ENCODE measurements around the gene UBXN6.

DNA sequence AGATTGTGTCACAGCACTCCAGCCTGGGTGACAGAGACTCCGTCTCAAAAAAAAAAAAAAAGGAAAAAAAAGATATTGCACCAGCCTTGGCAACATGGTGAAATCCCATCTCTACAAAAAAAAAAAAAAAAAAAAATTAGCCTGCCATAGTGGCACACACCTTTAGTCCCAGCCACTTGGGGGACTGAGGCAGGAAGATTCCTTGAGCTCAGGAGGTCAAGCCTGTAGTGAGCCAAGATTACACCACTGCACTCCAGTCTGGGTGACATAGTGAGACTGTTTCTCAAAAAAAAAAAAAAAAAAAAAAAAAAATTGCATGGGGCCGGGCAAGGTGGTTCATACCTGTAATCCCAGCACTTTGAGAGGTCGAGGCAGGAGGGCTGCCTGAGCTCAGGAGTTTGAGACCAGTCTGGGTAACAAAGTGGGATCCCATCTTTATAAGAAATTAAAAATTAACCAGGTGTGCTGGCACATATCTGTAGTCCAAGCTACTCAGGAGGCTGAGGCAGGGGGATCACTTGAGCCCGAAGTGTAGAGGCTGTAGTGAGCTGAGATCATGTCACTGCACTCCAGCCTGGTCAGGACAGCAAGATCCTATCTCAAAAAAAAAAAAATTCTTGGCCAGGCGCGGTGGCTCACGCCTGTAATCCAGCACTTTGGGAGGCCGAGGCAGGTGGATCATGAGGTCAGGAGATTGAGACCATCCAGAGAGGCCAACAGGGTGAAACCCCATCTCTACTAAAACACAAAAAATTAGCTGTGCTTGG, 7.4 kb upstream of the UBXN6 start:
- no peak for TF ChIP-seq CTCF (IDR thresholded peaks at IDR 0.05 in 8 of 11, conservative IDR thresholded peaks at IDR 0.05 in 3 of 11)
- no peak for TF ChIP-seq POLR2A (IDR thresholded peaks at IDR 0.05)
